Parathyroid adenoma (tissue), 2 donors: ENCODE measurements around the gene ZIM2.
"Not testable (repeated sequence)": the region's sequence is repeated elsewhere in the genome, so short reads cannot be mapped to it uniquely, and the experiment has no call there.

Experiments used
- H2AFZ ChIP-seq: fragments of 300-600 bp; sonication (generic); one replicate; pipeline ENCODE4 v1.7.0; 2017; ENCODE audit warnings: antibody characterized with exemption, mild to moderate bottlenecking
- H3K27ac ChIP-seq: fragments of 300-600 bp; sonication (generic); one replicate; pipeline ENCODE4 v1.7.0; 2017
- H3K27me3 ChIP-seq: fragments of 300-600 bp; sonication (generic); one replicate; pipeline ENCODE4 v1.7.0; 2017; ENCODE audit warnings: low read length; ENCODE audit not compliant: control insufficient read depth, insufficient read depth
- H3K36me3 ChIP-seq: fragments of 300-600 bp; sonication (generic); one replicate; pipeline ENCODE4 v1.7.0; 2017; ENCODE audit warnings: low read length; ENCODE audit not compliant: control insufficient read depth, insufficient read depth
- H3K4me1 ChIP-seq: fragments of 300-600 bp; sonication (generic); one replicate; pipeline ENCODE4 v1.7.0; 2017; ENCODE audit warnings: control low read depth
- H3K4me2 ChIP-seq: fragments of 300-600 bp; sonication (generic); one replicate; pipeline ENCODE4 v1.7.0; 2017; ENCODE audit warnings: low read length
- H3K4me3 ChIP-seq: fragments of 300-600 bp; sonication (generic); one replicate; pipeline ENCODE4 v1.7.0; 2017; ENCODE audit warnings: low read depth, low read length
- H3K79me2 ChIP-seq: fragments of 300-600 bp; sonication (generic); one replicate; pipeline ENCODE4 v1.7.0; 2017; ENCODE audit warnings: control low read depth
- H3K9ac ChIP-seq: fragments of 300-600 bp; sonication (generic); one replicate; pipeline ENCODE4 v1.7.0; 2017; ENCODE audit warnings: mild to moderate bottlenecking
- H3K9me3 ChIP-seq: fragments of 300-600 bp; sonication (generic); one replicate; pipeline ENCODE4 v1.7.0; 2017; ENCODE audit warnings: low read length; ENCODE audit not compliant: control insufficient read depth
- CTCF ChIP-seq: fragments of 300-600 bp; sonication (generic); IDR thresholded peaks from one replicate; pipeline ENCODE4 v1.7.0; 2017; ENCODE audit warnings: antibody characterized with exemption, mild to moderate bottlenecking
- donor health status: primary hyperparathyroidism.

Gene ZIM2

DNA sequence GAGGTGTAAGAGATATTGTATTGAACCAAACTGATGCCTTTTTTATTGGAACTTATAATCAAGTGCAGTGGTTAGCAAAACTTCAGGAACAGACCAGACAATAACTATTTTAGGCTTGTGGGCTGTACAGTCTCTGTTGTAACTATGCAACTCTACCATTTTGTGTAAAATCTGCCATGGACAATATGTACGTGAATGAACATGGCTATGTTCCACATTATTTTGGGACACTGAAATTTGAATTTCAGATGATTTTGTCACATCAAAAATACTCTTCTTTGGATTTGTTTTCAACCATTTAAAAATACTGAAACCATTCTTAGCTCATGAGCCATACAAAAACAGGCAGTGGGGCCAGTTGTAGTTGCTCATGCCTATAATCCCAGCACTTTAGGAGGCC lies 27.9 kb upstream of the ZIM2 start:
- H3K36me3 ChIP-seq: no peaks in the 10 kb centered on the region
- H3K4me1 ChIP-seq: no peaks in the 10 kb centered on the region
- no peaks in the 10 kb centered on the region for H3K9me3 ChIP-seq
- no peak overlapping the region for H3K9ac ChIP-seq
- H2AFZ ChIP-seq: no peak overlapping the region
- H3K4me2 ChIP-seq: no peak overlapping the region
- no peaks in the 10 kb centered on the region for H3K27me3 ChIP-seq
- no peak overlapping the region for H3K4me3 ChIP-seq
- no peak overlapping the region for H3K27ac ChIP-seq
- TF ChIP-seq CTCF: no peak
- H3K79me2 ChIP-seq: no peaks in the 10 kb centered on the region

GRCh38 chr19:56866538-56866937 lies 26.0 kb upstream of the ZIM2 start:
- Histone ChIP-seq H3K79me2 (no peaks in the 10 kb centered on the region), H3K4me3 (no peak overlapping the region), H3K27ac (no peak overlapping the region), H3K36me3 (no peaks in the 10 kb centered on the region), H3K9me3 (no peaks in the 10 kb centered on the region), H3K4me1 (no peaks in the 10 kb centered on the region), H3K4me2 (no peak overlapping the region), H3K27me3 (no peaks in the 10 kb centered on the region), H2AFZ (no peak overlapping the region), H3K9ac (no peak overlapping the region)
- TF ChIP-seq CTCF: no peak

DNA sequence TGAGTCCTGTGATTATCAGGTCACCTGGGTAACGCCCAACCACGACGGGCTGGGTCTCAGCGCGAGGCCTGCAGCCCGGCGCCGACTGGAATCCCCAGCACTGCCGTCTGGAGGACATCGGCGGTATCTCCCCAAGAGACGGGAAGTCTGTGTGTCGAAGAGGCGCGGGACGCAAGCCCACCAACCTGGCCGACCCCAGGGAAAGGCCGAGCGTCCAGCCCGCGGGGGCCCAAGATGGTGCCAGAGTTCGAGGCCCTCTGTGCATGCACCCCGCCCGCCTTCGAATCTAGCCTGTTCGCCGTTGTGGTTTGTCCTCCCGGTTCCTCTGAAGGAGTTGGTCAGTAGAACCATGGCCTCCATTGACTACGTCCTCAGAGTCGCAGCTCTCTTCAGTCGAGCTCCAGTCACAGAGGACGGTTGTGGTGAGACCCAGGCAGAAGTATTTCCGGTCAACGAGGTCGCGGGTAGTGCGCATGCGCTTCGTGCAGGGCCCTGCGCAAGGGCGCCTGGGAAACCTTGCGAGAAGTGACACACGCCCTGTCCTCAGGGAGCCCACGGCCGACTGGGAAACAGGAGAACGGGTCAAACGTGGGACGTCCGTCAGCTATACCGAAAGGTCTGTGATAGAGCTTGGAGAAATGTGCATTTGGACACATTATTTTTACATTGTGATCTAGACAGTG lies 24.1 kb upstream of the ZIM2 start:
- Histone ChIP-seq H3K4me3 (no peak overlapping the region), H3K27me3 (no peaks in the 10 kb centered on the region), H3K36me3 (no peaks in the 10 kb centered on the region), H3K9me3 (no peaks in the 10 kb centered on the region), H3K4me2 (no peak overlapping the region), H2AFZ (no peak overlapping the region), H3K4me1 (no peaks in the 10 kb centered on the region), H3K27ac (no peak overlapping the region), H3K9ac (no peak overlapping the region), H3K79me2 (no peaks in the 10 kb centered on the region)
- no peak for TF ChIP-seq CTCF

DNA sequence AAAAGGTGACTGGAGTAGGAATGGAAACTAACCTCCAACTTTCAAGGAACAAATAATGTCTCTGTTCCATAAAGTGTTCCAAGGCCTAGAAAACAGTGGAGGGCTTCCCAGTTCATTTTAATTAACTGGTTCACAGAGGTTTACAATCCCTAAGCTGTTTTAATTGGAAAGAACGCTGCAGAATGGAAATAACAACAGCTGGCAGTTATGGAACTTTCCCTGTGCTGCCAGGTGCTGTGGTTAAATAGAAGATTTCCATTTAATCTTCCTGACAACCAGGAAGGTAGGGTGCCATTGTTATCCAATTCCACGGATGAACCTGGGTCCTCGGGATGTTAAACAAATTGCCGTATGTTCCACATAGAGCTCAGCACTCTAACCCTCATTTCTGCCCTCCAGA lies 22.2 kb upstream of the ZIM2 start:
- TF ChIP-seq CTCF: no peak
- no peak overlapping the region for H3K27ac ChIP-seq
- H3K4me1 ChIP-seq: no peaks in the 10 kb centered on the region
- H3K9ac ChIP-seq: no peak overlapping the region
- H3K27me3 ChIP-seq: no peaks in the 10 kb centered on the region
- H3K4me2 ChIP-seq: no peak overlapping the region
- H3K79me2 ChIP-seq: no peaks in the 10 kb centered on the region
- H3K36me3 ChIP-seq: no peaks in the 10 kb centered on the region
- H2AFZ ChIP-seq: no peak overlapping the region
- H3K4me3 ChIP-seq: no peak overlapping the region
- H3K9me3 ChIP-seq: no peaks in the 10 kb centered on the region

- H3K4me2 ChIP-seq, H2AFZ ChIP-seq: not testable (repeated sequence)
Measured at GRCh38 chr19:56860409-56860808, 19.9 kb upstream of the ZIM2 start.

More at GRCh38 chr19:56860409-56860808, 19.9 kb upstream of the ZIM2 start:
- not testable (repeated sequence) for H3K4me3 ChIP-seq, H3K79me2 ChIP-seq, H3K36me3 ChIP-seq, H3K27ac ChIP-seq, H3K9me3 ChIP-seq, H3K27me3 ChIP-seq, H3K4me1 ChIP-seq, H3K9ac ChIP-seq
